Thyroid gland (tissue), 4 donors: ENCODE data around the gene SLC15A2.

Source experiments
- CTCF ChIP-seq, 6 experiments: fragments of 200-600 bp in 3 of 6; fragments of 450-650 bp in 3 of 6; sonication (generic) in 3 of 6; IDR thresholded peaks; one replicate each; pipeline ENCODE4 v1.5.1; 2016 to 2019; ENCODE audit warnings: antibody characterized with exemption in 6 of 6, mild to moderate bottlenecking in 2 of 6, inconsistent platforms in 1 of 6, moderate library complexity in 1 of 6
- POLR2A ChIP-seq, 2 donors: fragments of 450-650 bp; IDR thresholded peaks; one replicate each; pipeline ENCODE4 v1.6.1; 2017; ENCODE audit warnings: antibody characterized with exemption in 2 of 2, mild to moderate bottlenecking in 2 of 2, moderate library complexity in 1 of 2

GRCh38 chr3:121942116-121942786, 48.0 kb downstream of the SLC15A2 start:
- TF ChIP-seq CTCF (IDR thresholded peaks at IDR 0.05) (no peak), POLR2A (IDR thresholded peaks at IDR 0.05) (no peak)
